Gastrocnemius medialis (tissue), 4 donors: ENCODE measurements around the gene SLC43A2. TPM values are rescaled to one million over a fixed set of nuclear protein-coding genes. Genes with fewer than 3 reads are reported as not detected.

Source experiments
- ATAC-seq, 2 donors: fragments of 150-250 bp; one replicate each; pipeline ENCODE4 v1.9.1; 2016
- DNase-seq, 2 donors: peaks; one replicate each; pipeline ENCODE4 v3.0.0-alpha.2; 2019
- H3K27ac ChIP-seq, 4 donors: fragments of 200-600 bp; sonication (generic); 1 replicate in 1 of 4; 2 replicates in 3 of 4; pipeline ENCODE4 v1.5.1; 2016 to 2018; ENCODE audit warnings: mild to moderate bottlenecking in 2 of 4, moderate library complexity in 1 of 4
- H3K27me3 ChIP-seq, 3 donors: fragments of 200-600 bp; sonication (generic) in 2 of 3; 1 replicate in 1 of 3; 2 replicates in 2 of 3; pipeline versions ENCODE4 v1.5.1 to v1.6.0; 2016 to 2019; ENCODE audit warnings: mild to moderate bottlenecking in 1 of 3, moderate library complexity in 1 of 3
- H3K36me3 ChIP-seq, 2 donors: fragments of 200-600 bp; sonication (generic) in 1 of 2; one replicate each; pipeline ENCODE4 v1.5.1; 2017 to 2018
- H3K4me1 ChIP-seq, 2 donors: fragments of 200-600 bp; sonication (generic) in 1 of 2; one replicate each; pipeline ENCODE4 v1.5.1; 2016 to 2017; ENCODE audit warnings: mild to moderate bottlenecking in 2 of 2
- H3K4me3 ChIP-seq, 4 donors: fragments of 200-600 bp; sonication (generic) in 3 of 4; 1 replicate in 1 of 4; 2 replicates in 3 of 4; pipeline ENCODE4 v1.5.1; 2016 to 2019; ENCODE audit warnings: mild to moderate bottlenecking in 2 of 4
- H3K9me3 ChIP-seq, 3 donors: fragments of 200-600 bp; sonication (generic) in 2 of 3; 1 replicate in 1 of 3; 2 replicates in 2 of 3; pipeline ENCODE4 v1.5.1; 2016 to 2019
- CTCF ChIP-seq, 5 experiments: fragments of 450-650 bp in 3 of 5; fragments of 200-600 bp in 2 of 5; sonication (generic) in 2 of 5; IDR thresholded peaks in 4 of 5; conservative IDR thresholded peaks in 1 of 5; 1 replicate in 4 of 5; 2 replicates in 1 of 5; pipeline ENCODE4 v1.5.1; 2016 to 2019; ENCODE audit warnings: antibody characterized with exemption in 5 of 5, mild to moderate bottlenecking in 3 of 5, moderate library complexity in 3 of 5
- POLR2A ChIP-seq, 2 donors: fragments of 450-650 bp; IDR thresholded peaks; one replicate each; pipeline ENCODE4 v1.6.1; 2017; ENCODE audit warnings: antibody characterized with exemption in 2 of 2, mild to moderate bottlenecking in 2 of 2, moderate library complexity in 2 of 2
- in situ Hi-C, 4 donors: fragments of 200-750 bp; cut with MboI; loops; one replicate each; pipeline versions ENCODE4 v1.15.0 to v1.8.0; 2017; ENCODE audit warnings: low sequenced_read_pairs in 4 of 4
- intact Hi-C: fragments of 100-400 bp; cut with DNase I; formaldehyde crosslinking; loops from one replicate; pipeline ENCODE4 v1.15.1; 2023; ENCODE audit warnings: low total_unique reads
- total RNA-seq, 4 donors: library from RNA; depleted of rRNA; stranded (reverse); fragments of >200 nt; gene quantifications; one replicate each; pipeline versions ENCODE4 v1.1.0 to v1.2.3, GENCODE V29; 2016

The SLC43A2 gene
- total RNA-seq, 4 donors from 2014 or later: 26.9 to 96.9 (median 55.2) TPM

- intact Hi-C loops: no loop called here
- H3K27ac ChIP-seq: no peak overlapping the region
- H3K36me3 ChIP-seq: peaks cover 0 to 62% of the 10 kb centered on the region in 2 donors
- H3K27me3 ChIP-seq: no peaks in the 10 kb centered on the region
- ATAC-seq (no peak), DNase-seq (no peak)
- TF ChIP-seq CTCF (IDR thresholded peaks at IDR 0.05 in 4 of 5, conservative IDR thresholded peaks at IDR 0.05 in 1 of 5) (no peak), POLR2A (IDR thresholded peaks at IDR 0.05) (no peak)
- no peaks in the 10 kb centered on the region for H3K9me3 ChIP-seq
- H3K4me3 ChIP-seq: no peak overlapping the region
- no peaks in the 10 kb centered on the region for H3K4me1 ChIP-seq
- in situ Hi-C loops: loop anchor here in 1 of 4 donors (25.0 kb wide), 1 partner anchor 283 kb away; the partner anchor contains the start of gene BHLHA9
These were observed 83.0 kb downstream of the SLC43A2 start for GRCh38 chr17:1545618-1546017.

GRCh38 chr17:1542316-1542715 lies 86.3 kb downstream of the SLC43A2 start:
- peaks cover 0 to 61% of the 10 kb centered on the region in 2 donors for H3K36me3 ChIP-seq
- no peak overlapping the region for H3K4me3 ChIP-seq
- DNase-seq (no peak), ATAC-seq (no peak)
- no peaks in the 10 kb centered on the region for H3K9me3 ChIP-seq
- TF ChIP-seq POLR2A (IDR thresholded peaks at IDR 0.05): no peak
- intact Hi-C loops: no loop called here
- H3K27me3 ChIP-seq: no peaks in the 10 kb centered on the region
- in situ Hi-C loops: loop anchor here in 1 of 4 donors (25.0 kb wide), 1 partner anchor 280 kb away; the partner anchor contains the start of gene BHLHA9
- no peak overlapping the region for H3K27ac ChIP-seq
- H3K4me1 ChIP-seq: no peaks in the 10 kb centered on the region

GRCh38 chr17:1541367-1541904 lies 87.2 kb downstream of the SLC43A2 start:
- Histone ChIP-seq H3K4me3 (no peak overlapping the region), H3K36me3 (peaks cover 0 to 59% of the 10 kb centered on the region in 2 donors), H3K27ac (no peak overlapping the region), H3K9me3 (no peaks in the 10 kb centered on the region), H3K27me3 (no peaks in the 10 kb centered on the region), H3K4me1 (no peaks in the 10 kb centered on the region)
- intact Hi-C loops (no loop called here), in situ Hi-C loops (loop anchor here in 1 of 4 donors (25.0 kb wide), 1 partner anchor 279 kb away; the partner anchor contains the start of gene BHLHA9)
- TF ChIP-seq POLR2A (IDR thresholded peaks at IDR 0.05): no peak
- no peak for TF ChIP-seq CTCF (IDR thresholded peaks at IDR 0.05 in 4 of 5, conservative IDR thresholded peaks at IDR 0.05 in 1 of 5)
- DNase-seq (no peak), ATAC-seq (no peak)

- TF ChIP-seq POLR2A (IDR thresholded peaks at IDR 0.05): no peak
- TF ChIP-seq CTCF (IDR thresholded peaks at IDR 0.05 in 4 of 5, conservative IDR thresholded peaks at IDR 0.05 in 1 of 5): no peak
- DNase-seq: no peak
- in situ Hi-C loops (loop anchor here in 1 of 4 donors (25.0 kb wide), 1 partner anchor 278 kb away; the partner anchor contains the start of gene BHLHA9), intact Hi-C loops (no loop called here)
- H3K4me1 ChIP-seq: no peaks in the 10 kb centered on the region
- H3K4me3 ChIP-seq: no peak overlapping the region
- peaks cover 0 to 64% of the 10 kb centered on the region in 2 donors for H3K36me3 ChIP-seq
- no peak for ATAC-seq
- H3K27me3 ChIP-seq: no peaks in the 10 kb centered on the region
- H3K27ac ChIP-seq: no peak overlapping the region
- H3K9me3 ChIP-seq: no peaks in the 10 kb centered on the region
These were observed 88.8 kb downstream of the SLC43A2 start for GRCh38 chr17:1539811-1540210.

DNA sequence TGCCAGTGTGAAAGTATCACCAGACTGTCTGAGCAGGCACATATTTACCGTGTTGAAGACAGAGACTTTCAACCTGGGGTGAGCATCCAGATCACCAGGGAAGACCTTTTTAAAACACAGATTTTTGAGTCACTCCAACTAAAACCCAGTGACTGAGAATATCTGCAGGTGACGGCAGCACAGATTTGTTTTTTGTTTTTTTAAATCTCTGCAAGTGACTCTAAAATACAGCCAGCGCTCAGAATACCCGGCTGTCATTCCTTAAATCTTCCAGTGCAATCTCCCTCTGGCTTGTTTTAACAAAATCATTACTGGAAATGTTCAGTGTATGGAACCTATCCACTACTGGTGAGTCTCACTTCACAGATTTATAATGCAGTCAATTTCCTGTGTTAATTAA lies 92.9 kb downstream of the SLC43A2 start:
- H3K36me3 ChIP-seq: peaks cover 0 to 71% of the 10 kb centered on the region in 2 donors

More for the DNA sequence above, 92.9 kb downstream of the SLC43A2 start:
- no peak for TF ChIP-seq POLR2A (IDR thresholded peaks at IDR 0.05)
- no peak for TF ChIP-seq CTCF (IDR thresholded peaks at IDR 0.05 in 4 of 5, conservative IDR thresholded peaks at IDR 0.05 in 1 of 5)
- Histone ChIP-seq H3K9me3 (no peaks in the 10 kb centered on the region), H3K27ac (no peak overlapping the region), H3K27me3 (no peaks in the 10 kb centered on the region), H3K4me1 (peaks cover 0 to 8% of the 10 kb centered on the region in 2 donors), H3K4me3 (no peak overlapping the region)
- ATAC-seq (no peak), DNase-seq (no peak)
- intact Hi-C loops: no loop called here
- in situ Hi-C loops: loop anchor here in 1 of 4 donors (25.0 kb wide), 1 partner anchor 273 kb away; the partner anchor contains the start of gene BHLHA9
